Testis (tissue), 3 donors: ENCODE data around the gene UGT1A5. TPM values are rescaled to one million over a fixed set of nuclear protein-coding genes. Genes with fewer than 3 reads are reported as not detected.

Experiments used
- DNase-seq: peaks from one replicate; pipeline ENCODE4 v3.0.0-alpha.2; 2019
- H3K27ac ChIP-seq, 2 donors: fragments of 200-600 bp; sonication (generic); one replicate each; pipeline ENCODE4 v1.5.1; 2019
- H3K27me3 ChIP-seq: fragments of 200-600 bp; sonication (generic); one replicate; pipeline ENCODE4 v1.5.1; 2019
- H3K36me3 ChIP-seq: fragments of 200-600 bp; sonication (generic); one replicate; pipeline ENCODE4 v1.5.1; 2017; ENCODE audit warnings: low read depth; ENCODE audit errors: missing control alignments
- H3K4me1 ChIP-seq: fragments of 200-600 bp; sonication (generic); one replicate; pipeline ENCODE4 v1.5.1; 2019
- H3K4me3 ChIP-seq, 2 donors: fragments of 200-600 bp; sonication (generic); one replicate each; pipeline ENCODE4 v1.5.1; 2017 to 2019
- H3K9me3 ChIP-seq: fragments of 200-600 bp; sonication (generic); one replicate; pipeline ENCODE4 v1.5.1; 2017
- CTCF ChIP-seq, 3 experiments: fragments of 450-650 bp in 2 of 3; fragments of 200-600 bp in 1 of 3; sonication (generic) in 1 of 3; IDR thresholded peaks; one replicate each; pipeline ENCODE4 v1.5.1; 2016 to 2019; ENCODE audit warnings: antibody characterized with exemption in 3 of 3, mild to moderate bottlenecking in 2 of 3, moderate library complexity in 1 of 3
- POLR2A ChIP-seq: fragments of 450-650 bp; IDR thresholded peaks from one replicate; pipeline ENCODE4 v1.6.1; 2017; ENCODE audit warnings: antibody characterized with exemption, mild to moderate bottlenecking, moderate library complexity
- WGBS, 2 donors: methylation state at CpG; one replicate each; pipeline ENCODE4 v1.1.5; 2018; 5-methylcytosine and 5-hydroxymethylcytosine counted together
- intact Hi-C: fragments of 100-400 bp; cut with DNase I; formaldehyde crosslinking; loops from one replicate; pipeline ENCODE4 v1.15.1; 2023; ENCODE audit warnings: low total_unique reads
- polyA plus RNA-seq: library from polyadenylated mRNA; stranded (reverse); fragments of 350-450 nt; fragmentation: Illumina TruSeq; extraction: RNeasy Lipid Tissue Mini Kit (QIAGEN cat#74804); gene quantifications from one replicate; pipeline ENCODE4 v1.2.3, GENCODE V29; 2014; ENCODE audit warnings: low read depth, low replicate concordance; ENCODE audit not compliant: insufficient read depth
- total RNA-seq, 2 donors: library from RNA; depleted of rRNA; stranded (reverse); fragments of >200 nt; gene quantifications; one replicate each; pipeline ENCODE4 v1.2.3, GENCODE V29; 2016

UGT1A5 gene
- total and polyA plus RNA-seq, 3 donors from 2014 or later: 0.16 TPM; not detected in 2

GRCh38 chr2:233816334-233816733 is 103.6 kb downstream of the UGT1A5 start:
- DNase-seq: no peak
- TF ChIP-seq POLR2A (no peak), CTCF (IDR thresholded peaks at IDR 0.05) (no peak)
- H3K4me1 ChIP-seq: no peaks in the 10 kb centered on the region
- WGBS, 2 donors: 55 to 72% methylated on average over 2 of the region's 2 CpGs
- no peaks in the 10 kb centered on the region for H3K27me3 ChIP-seq
- H3K27ac ChIP-seq: no peak overlapping the region
- H3K4me3 ChIP-seq: no peak overlapping the region
- H3K9me3 ChIP-seq: no peaks in the 10 kb centered on the region
- intact Hi-C loops: no loop called here
- no peaks in the 10 kb centered on the region for H3K36me3 ChIP-seq

GRCh38 chr2:233816771-233817170 is 104.1 kb downstream of the UGT1A5 start:
- no peak for DNase-seq
- no peaks in the 10 kb centered on the region for H3K4me1 ChIP-seq
- no peaks in the 10 kb centered on the region for H3K27me3 ChIP-seq
- intact Hi-C loops: no loop called here
- 71 to 77% methylated on average over 4 of the region's 4 CpGs for WGBS, 2 donors
- H3K4me3 ChIP-seq: no peak overlapping the region
- no peak overlapping the region for H3K27ac ChIP-seq
- no peaks in the 10 kb centered on the region for H3K36me3 ChIP-seq
- no peak for TF ChIP-seq POLR2A
- no peak for TF ChIP-seq CTCF (IDR thresholded peaks at IDR 0.05)
- no peaks in the 10 kb centered on the region for H3K9me3 ChIP-seq

GRCh38 chr2:233817361-233817911 is 104.7 kb downstream of the UGT1A5 start:
- no peak for DNase-seq
- intact Hi-C loops: no loop called here
- Histone ChIP-seq H3K36me3 (no peaks in the 10 kb centered on the region), H3K4me1 (no peaks in the 10 kb centered on the region), H3K9me3 (no peaks in the 10 kb centered on the region), H3K27ac (no peak overlapping the region), H3K27me3 (no peaks in the 10 kb centered on the region), H3K4me3 (no peak overlapping the region)
- TF ChIP-seq POLR2A: no peak
- no peak for TF ChIP-seq CTCF (IDR thresholded peaks at IDR 0.05)
- 83 to 100% methylated on average over 2 to 3 of the region's 3 CpGs for WGBS, 2 donors

- WGBS, 2 donors: 91 to 97% methylated on average over 10 to 11 of the region's 11 CpGs
- TF ChIP-seq POLR2A: no peak
- no peak for TF ChIP-seq CTCF (IDR thresholded peaks at IDR 0.05)
- no peak for DNase-seq
Measured at GRCh38 chr2:233817995-233818638, 105.4 kb downstream of the UGT1A5 start.

More at GRCh38 chr2:233817995-233818638, 105.4 kb downstream of the UGT1A5 start:
- no peak overlapping the region for H3K4me3 ChIP-seq
- no peak overlapping the region for H3K27ac ChIP-seq
- H3K36me3 ChIP-seq: no peaks in the 10 kb centered on the region
- no peaks in the 10 kb centered on the region for H3K4me1 ChIP-seq
- intact Hi-C loops: no loop called here
- H3K27me3 ChIP-seq: no peaks in the 10 kb centered on the region
- no peaks in the 10 kb centered on the region for H3K9me3 ChIP-seq
